K562 (cell line): Measurements from ENCODE around the gene FEN1. TPM values are rescaled to one million over a fixed set of nuclear protein-coding genes. Genes with fewer than 3 reads are reported as not detected.

ENCODE experiments used
- BCL6 ChIP-seq: fragments of 250-450 bp; sonication (Bioruptor Pico); IDR thresholded peaks from 2 replicates; pipeline ENCODE4 v1.4.0; 2020
- GABPB2 ChIP-seq: fragments of 250-450 bp; sonication (Bioruptor Pico); conservative IDR thresholded peaks from 2 replicates; pipeline ENCODE4 v1.5.1; 2021; ENCODE audit warnings: mild to moderate bottlenecking
- RBM14 ChIP-seq: fragments of 200-400 bp; formaldehyde crosslinking; IDR thresholded peaks from 2 replicates; pipeline ENCODE4 v1.6.1; 2018; ENCODE audit warnings: low read depth, mild to moderate bottlenecking, low read length, moderate library complexity, borderline replicate concordance; ENCODE audit not compliant: insufficient read depth
- TAF1 ChIP-seq: IDR thresholded peaks from 2 replicates; pipeline ENCODE4 v1.6.1; 2011; ENCODE audit warnings: mild to moderate bottlenecking, low read length, moderate library complexity; ENCODE audit not compliant: insufficient read depth, control insufficient read depth, severe bottlenecking; ENCODE audit errors: extremely low read depth
- YY1 ChIP-seq, 3 experiments: IDR thresholded peaks; 2 replicates each; pipeline ENCODE4 v1.6.1; 2011; ENCODE audit warnings: low read length in 2 of 3, mild to moderate bottlenecking in 2 of 3, moderate library complexity in 2 of 3, borderline replicate concordance in 1 of 3, control low read depth in 1 of 3, low read depth in 1 of 3; ENCODE audit not compliant: insufficient read depth in 3 of 3, insufficient replicate concordance in 2 of 3, control insufficient read depth in 1 of 3, insufficient read length in 1 of 3; ENCODE audit errors: extremely low read depth in 1 of 3
- ZBTB7A ChIP-seq: IDR thresholded peaks from 2 replicates; pipeline ENCODE4 v1.6.1; 2011; ENCODE audit warnings: low read depth, mild to moderate bottlenecking, low read length, moderate library complexity, borderline replicate concordance; ENCODE audit not compliant: control insufficient read depth
- ZNF174 ChIP-seq: fragments of 250-450 bp; sonication (Bioruptor Pico); IDR thresholded peaks from 2 replicates; pipeline ENCODE4 v1.4.0; 2020; ENCODE audit warnings: mild to moderate bottlenecking
- ZNF311 ChIP-seq: fragments of 250-450 bp; sonication (Bioruptor Pico); IDR thresholded peaks from 2 replicates; pipeline ENCODE4 v1.4.0; 2020; ENCODE audit warnings: mild to moderate bottlenecking, moderate library complexity
- ZNF41 ChIP-seq: fragments of 250-450 bp; sonication (Bioruptor Pico); conservative IDR thresholded peaks from 2 replicates; pipeline ENCODE4 v1.4.0; 2020; ENCODE audit warnings: mild to moderate bottlenecking
- polyA plus RNA-seq, 8 experiments: library from polyadenylated mRNA; depleted of rRNA in 4 of 8; stranded (reverse) in 5 of 8; unstranded in 3 of 8; fragments of >200 nt; fragmentation: Nextera tagmentation in 2 of 8; fragmentation: Illumina TruSeq in 1 of 8; extraction: Ambion mirVana in 2 of 8; extraction: Trizol in 1 of 8; gene quantifications; 2 replicates each; pipeline versions ENCODE4 v1.2.1 to v1.2.3, GENCODE V29; 2011 to 2014; ENCODE audit warnings: inconsistent platforms in 1 of 8, missing spikeins in 1 of 8
- total RNA-seq, 7 experiments: library from RNA; depleted of rRNA in 6 of 7; stranded (reverse); fragments of >200 nt in 6 of 7; fragmentation: Illumina TruSeq in 2 of 7; extraction: Trizol in 2 of 7; gene quantifications; 2 replicates each; pipeline versions ENCODE4 v1.2.1 to v1.2.3, GENCODE V29; 2011 to 2021; ENCODE audit warnings: low replicate concordance in 1 of 7
- TF ChIP-seq, protein P1 (sequence below), 2 experiments: fragments of 450-650 bp; formaldehyde crosslinking in 1 of 2; IDR thresholded peaks; 2 replicates each; pipeline versions ENCODE4 v1.4.0 to v1.6.1; 2014 to 2020; ENCODE audit warnings: mild to moderate bottlenecking in 2 of 2, borderline replicate concordance in 1 of 2, low read depth in 1 of 2
- TF ChIP-seq, protein P2 (sequence below): sonication (generic); formaldehyde crosslinking; IDR thresholded peaks from 2 replicates; pipeline ENCODE4 v1.8.1; 2023; ENCODE audit warnings: mild to moderate bottlenecking, missing genetic modification reagents
- TF ChIP-seq, protein P3 (sequence below): sonication (generic); formaldehyde crosslinking; IDR thresholded peaks from 2 replicates; pipeline ENCODE4 v1.8.1; 2022; ENCODE audit warnings: missing genetic modification reagents

Gene FEN1
- total and polyA plus RNA-seq, 9 of the 15 experiments (the other 6 are each of a cell fraction or from before 2014, with no cell fraction given): 58.1 to 156 (median 137) TPM

DNA sequence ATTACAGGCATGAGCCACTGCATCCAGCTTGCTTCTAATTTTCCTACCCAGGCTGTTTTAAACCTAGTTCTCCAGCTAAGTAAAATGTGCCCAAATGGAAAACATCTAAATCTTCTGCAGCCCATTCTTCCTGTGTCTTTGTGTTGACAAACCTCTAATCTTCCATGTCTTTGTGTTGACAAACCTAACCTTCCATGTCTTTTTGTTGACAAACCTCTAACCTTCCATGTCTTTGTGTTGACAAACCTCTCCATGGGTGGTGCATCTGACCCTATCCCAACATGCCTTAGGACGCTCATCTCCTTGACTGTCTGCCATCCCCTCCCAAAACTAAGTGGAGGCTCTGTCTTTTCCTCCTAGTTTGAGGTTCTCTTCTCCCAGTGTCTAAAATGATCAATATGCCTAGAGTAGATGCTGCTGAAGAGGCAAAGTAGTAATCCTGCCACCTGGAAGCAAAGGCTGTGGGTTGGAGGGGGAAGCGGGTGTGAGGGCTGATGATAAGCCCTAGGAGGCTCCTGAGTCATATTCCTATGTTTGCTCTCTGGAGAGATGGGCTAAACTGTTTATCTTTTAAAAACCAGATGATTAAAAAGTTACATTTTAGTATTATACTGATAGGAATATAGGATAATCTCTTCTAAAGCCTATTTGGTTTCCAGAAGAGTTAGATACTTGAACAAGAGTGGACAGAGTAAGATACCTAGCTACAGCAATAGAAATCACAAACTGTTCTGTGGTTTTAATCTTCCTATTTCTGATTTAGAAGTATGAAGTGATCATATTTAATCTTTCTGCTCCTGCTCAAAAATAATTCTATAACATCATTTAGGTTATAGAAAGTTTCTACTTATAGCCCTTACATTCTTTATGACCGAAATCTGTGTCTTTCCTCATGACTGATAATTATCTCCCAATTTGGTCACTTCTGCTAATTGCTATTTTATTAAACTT, 7.9 kb downstream of the FEN1 start (continued):
- TF ChIP-seq, protein P1, sequence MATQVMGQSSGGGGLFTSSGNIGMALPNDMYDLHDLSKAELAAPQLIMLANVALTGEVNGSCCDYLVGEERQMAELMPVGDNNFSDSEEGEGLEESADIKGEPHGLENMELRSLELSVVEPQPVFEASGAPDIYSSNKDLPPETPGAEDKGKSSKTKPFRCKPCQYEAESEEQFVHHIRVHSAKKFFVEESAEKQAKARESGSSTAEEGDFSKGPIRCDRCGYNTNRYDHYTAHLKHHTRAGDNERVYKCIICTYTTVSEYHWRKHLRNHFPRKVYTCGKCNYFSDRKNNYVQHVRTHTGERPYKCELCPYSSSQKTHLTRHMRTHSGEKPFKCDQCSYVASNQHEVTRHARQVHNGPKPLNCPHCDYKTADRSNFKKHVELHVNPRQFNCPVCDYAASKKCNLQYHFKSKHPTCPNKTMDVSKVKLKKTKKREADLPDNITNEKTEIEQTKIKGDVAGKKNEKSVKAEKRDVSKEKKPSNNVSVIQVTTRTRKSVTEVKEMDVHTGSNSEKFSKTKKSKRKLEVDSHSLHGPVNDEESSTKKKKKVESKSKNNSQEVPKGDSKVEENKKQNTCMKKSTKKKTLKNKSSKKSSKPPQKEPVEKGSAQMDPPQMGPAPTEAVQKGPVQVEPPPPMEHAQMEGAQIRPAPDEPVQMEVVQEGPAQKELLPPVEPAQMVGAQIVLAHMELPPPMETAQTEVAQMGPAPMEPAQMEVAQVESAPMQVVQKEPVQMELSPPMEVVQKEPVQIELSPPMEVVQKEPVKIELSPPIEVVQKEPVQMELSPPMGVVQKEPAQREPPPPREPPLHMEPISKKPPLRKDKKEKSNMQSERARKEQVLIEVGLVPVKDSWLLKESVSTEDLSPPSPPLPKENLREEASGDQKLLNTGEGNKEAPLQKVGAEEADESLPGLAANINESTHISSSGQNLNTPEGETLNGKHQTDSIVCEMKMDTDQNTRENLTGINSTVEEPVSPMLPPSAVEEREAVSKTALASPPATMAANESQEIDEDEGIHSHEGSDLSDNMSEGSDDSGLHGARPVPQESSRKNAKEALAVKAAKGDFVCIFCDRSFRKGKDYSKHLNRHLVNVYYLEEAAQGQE (IDR thresholded peaks at IDR 0.05; ENCODE audit: borderline replicate concordance): peak; percentile 19; the same call in 1 of the 2 replicates
- TF ChIP-seq, protein P1 (CRISPR knock-in tag; IDR thresholded peaks at IDR 0.05; ENCODE audit: low read depth): no peak
- no peak for TF ChIP-seq BCL6 (CRISPR knock-in tag)
- no peak for TF ChIP-seq YY1 (IDR thresholded peaks at IDR 0.05; ENCODE audit: borderline replicate concordance in 1 of 3, control insufficient read depth in 1 of 3, extremely low read depth in 1 of 3, insufficient read depth in 3 of 3, insufficient read length in 1 of 3, insufficient replicate concordance in 2 of 3, low read depth in 1 of 3, low read length in 2 of 3)
- TF ChIP-seq, protein P2, sequence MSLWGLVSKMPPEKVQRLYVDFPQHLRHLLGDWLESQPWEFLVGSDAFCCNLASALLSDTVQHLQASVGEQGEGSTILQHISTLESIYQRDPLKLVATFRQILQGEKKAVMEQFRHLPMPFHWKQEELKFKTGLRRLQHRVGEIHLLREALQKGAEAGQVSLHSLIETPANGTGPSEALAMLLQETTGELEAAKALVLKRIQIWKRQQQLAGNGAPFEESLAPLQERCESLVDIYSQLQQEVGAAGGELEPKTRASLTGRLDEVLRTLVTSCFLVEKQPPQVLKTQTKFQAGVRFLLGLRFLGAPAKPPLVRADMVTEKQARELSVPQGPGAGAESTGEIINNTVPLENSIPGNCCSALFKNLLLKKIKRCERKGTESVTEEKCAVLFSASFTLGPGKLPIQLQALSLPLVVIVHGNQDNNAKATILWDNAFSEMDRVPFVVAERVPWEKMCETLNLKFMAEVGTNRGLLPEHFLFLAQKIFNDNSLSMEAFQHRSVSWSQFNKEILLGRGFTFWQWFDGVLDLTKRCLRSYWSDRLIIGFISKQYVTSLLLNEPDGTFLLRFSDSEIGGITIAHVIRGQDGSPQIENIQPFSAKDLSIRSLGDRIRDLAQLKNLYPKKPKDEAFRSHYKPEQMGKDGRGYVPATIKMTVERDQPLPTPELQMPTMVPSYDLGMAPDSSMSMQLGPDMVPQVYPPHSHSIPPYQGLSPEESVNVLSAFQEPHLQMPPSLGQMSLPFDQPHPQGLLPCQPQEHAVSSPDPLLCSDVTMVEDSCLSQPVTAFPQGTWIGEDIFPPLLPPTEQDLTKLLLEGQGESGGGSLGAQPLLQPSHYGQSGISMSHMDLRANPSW (CRISPR knock-in tag): no peak
- TF ChIP-seq GABPB2 (CRISPR knock-in tag): no peak
- no peak for TF ChIP-seq RBM14
- TF ChIP-seq, protein P3, sequence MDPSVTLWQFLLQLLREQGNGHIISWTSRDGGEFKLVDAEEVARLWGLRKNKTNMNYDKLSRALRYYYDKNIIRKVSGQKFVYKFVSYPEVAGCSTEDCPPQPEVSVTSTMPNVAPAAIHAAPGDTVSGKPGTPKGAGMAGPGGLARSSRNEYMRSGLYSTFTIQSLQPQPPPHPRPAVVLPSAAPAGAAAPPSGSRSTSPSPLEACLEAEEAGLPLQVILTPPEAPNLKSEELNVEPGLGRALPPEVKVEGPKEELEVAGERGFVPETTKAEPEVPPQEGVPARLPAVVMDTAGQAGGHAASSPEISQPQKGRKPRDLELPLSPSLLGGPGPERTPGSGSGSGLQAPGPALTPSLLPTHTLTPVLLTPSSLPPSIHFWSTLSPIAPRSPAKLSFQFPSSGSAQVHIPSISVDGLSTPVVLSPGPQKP (CRISPR knock-in tag): no peak
- TF ChIP-seq TAF1: no peak
- TF ChIP-seq ZNF174 (CRISPR knock-in tag): no peak
- 0 out of 2 replicates have a peak, but pooled peaks have one; percentile 21 for TF ChIP-seq ZNF41 (CRISPR knock-in tag)
- TF ChIP-seq ZNF311 (CRISPR knock-in tag): no peak
- no peak for TF ChIP-seq ZBTB7A
